GM19438 (cell line): ENCODE measurements around the gene PDIA6.
"Not testable (repeated sequence)": the region's sequence is repeated elsewhere in the genome, so short reads cannot be mapped to it uniquely, and the experiment has no call there.

Source experiments
- ATAC-seq: cut with Tn5 transposase; IDR thresholded peaks from one replicate; pipeline ENCODE4 v1.9.1; 2021; ENCODE audit warnings: low read depth; ENCODE audit not compliant: unreplicated experiment

The PDIA6 gene

GRCh38 chr2:10833021-10833420 lies 20.4 kb upstream of the PDIA6 start:
- ATAC-seq = no peak

- peak; percentile 79 for ATAC-seq
Observed at GRCh38 chr2:10832203-10832936, 19.8 kb upstream of the PDIA6 start.

- no peak for ATAC-seq
Observed at GRCh38 chr2:10831400-10831985, 18.9 kb upstream of the PDIA6 start.

DNA sequence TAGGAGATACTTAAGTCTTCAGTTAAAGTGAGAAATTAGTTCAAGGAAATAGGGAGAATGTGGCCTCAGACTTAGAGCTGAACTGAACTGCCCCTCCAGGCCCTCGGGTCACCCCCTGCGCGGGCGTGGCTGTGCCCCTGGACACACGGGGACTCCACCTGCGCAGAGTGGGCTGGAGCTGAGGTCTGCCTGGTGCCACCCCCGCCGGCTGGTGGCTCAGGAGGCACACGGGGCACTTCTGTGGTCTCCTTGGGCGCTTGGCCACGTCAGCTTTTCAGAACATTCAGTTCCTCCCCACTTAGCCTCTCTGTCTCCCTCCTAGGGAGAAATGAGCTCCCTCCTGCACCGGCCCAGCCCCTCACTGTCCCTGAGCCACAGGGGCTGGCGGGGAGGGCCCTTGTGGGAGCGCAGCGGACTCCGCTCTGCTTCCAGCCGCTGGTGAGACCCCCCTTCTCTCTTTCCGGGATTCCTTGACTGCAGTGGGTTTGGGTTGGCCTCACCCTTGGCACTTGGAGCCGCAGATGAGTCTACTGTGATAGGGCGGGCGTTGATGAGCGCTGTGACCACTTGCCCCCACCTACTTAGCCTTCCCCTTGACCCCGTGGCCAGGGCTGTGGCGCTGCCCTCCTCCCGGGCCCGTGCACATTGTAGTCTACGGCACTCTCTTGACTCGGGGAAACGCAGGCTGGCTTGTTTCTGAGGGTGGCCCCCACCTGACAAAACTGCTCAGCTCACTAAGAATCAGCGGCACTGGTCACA lies 18.2 kb upstream of the PDIA6 start:
- no peak for ATAC-seq

DNA sequence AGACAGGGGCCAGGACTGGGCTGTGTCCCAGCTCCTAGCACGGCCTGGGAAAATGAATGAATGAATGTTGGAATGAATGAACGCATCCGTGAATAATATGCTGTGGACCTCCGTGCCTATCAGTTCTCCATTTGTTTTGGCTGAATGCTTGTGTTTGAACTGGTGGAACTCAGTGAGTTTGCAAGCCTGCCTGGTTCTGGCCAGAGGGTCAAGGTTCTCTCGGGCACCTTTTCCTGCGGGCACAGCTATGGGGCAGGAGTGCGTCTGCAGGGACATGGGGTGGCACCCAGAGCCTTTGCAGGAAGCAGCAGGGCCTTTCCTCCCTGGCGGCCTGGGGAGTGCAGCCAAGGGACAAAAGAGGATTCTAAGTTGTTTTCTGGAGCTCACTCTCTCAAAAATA lies 17.6 kb upstream of the PDIA6 start:
- ATAC-seq = no peak

DNA sequence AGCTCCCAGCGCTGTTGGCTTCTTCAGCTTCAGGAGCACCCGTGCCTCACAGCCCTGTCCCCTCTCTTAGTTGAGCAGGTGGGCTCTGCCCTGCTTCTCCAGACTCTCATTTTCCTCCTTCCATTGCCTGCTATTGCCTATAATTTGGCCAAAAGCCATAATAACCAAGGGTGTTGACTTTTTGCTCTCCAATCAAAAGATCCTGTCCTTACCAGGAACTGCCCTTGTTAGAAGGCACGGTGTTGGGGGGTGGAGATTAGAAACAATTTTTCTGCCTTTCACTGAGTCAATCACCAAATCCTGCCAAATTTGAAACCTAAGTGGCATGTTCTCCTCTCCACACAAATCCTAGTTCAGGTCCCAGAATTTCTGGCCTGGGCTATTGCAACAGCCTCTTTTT lies 16.7 kb upstream of the PDIA6 start:
- no peak for ATAC-seq

GRCh38 chr2:10828346-10828745 lies 15.8 kb upstream of the PDIA6 start:
- no peak for ATAC-seq

DNA sequence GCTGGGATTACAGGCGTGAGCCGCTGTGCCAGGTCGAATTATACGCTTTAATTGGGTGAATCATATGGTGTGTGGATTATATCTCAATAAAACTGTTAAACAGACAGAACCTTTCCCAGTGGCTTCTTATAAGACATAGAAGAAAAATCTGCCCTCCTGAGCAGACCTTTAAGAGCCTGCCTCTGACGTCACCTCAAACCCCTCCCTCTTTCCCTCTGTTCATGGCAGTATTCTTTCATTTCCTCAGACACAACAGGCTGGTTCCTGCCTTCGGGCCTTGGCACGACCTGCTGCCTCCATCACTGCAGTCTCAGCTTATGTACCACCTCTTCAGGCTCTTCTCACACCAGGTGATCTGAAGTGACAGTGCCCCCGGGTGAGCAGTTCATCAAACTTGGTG lies 14.0 kb upstream of the PDIA6 start:
- ATAC-seq = no peak

- no peak for ATAC-seq
Observed at GRCh38 chr2:10826026-10826425, 13.4 kb upstream of the PDIA6 start.

DNA sequence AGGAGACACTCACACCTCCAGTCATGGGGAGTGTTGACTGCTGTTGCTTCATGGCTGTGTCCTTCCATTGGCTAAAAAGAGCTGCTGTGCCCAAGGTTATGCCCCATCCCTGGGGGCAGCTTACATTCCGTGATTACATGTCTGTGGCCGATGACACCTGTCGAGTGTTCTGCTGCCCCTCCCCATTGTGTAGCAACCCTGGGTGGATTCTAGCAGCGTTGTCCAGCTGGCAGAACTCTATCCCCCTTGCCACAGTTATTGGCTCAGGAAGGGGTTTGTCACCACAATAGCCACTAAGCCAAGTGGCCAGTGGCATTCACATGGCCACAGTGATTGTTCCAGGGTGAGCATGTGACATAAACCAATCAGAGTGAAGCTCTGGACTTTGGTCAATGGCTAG lies 11.6 kb upstream of the PDIA6 start:
- no peak for ATAC-seq

DNA sequence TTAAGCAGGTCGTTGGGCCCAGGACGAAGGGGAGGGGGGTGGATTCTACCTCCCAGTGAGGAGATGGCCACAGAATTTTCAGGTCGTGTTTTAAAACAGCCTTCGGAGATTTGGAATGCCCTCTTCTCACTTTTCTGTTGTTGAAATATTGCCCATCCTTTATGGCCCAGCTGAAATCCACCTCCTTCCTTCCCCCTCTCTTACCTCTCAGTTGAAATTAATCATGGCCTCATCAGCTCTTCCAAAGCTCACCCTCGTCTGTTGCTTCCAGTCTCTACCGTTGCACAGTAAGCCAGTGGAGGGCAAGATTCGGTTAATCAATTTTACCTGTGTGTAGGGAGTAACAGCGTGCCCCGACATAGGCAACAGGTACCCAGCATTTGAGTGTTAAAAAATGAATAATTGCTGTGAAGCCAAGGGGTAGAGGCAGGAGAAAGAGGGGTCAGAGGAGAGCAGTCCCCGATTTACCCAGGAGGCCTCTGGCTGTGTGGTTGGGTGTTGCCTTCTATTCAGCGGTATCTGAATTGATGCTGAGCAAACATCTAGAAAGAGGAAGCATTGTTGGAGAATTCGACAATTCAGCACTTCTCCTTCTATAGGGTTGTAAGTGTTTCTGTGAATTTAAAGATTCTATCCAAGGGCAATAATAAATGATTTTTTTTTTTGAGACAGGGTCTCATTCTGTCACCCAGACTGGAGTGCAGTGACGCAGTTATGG lies 8.6 kb upstream of the PDIA6 start:
- ATAC-seq = no peak

DNA sequence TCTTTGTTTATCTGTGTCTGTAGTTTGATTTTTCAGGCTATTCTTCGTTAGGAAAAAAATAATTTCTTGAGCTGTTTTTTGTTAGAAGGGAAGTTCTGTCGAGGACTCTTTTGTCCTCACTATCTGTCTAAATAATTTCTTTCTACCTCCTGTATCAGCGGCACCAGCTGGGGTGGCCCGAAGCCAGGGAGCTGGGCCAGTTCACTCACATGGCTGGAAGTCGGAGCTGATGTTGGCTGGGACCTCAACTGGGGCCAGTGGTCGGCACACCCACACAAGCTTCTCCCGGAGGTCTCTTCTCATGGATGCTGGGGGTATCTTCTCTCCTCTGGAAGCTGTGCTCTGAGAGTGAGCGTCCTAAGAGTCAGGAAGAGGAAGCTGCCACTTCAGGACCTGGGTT lies 8.0 kb upstream of the PDIA6 start:
- no peak for ATAC-seq

DNA sequence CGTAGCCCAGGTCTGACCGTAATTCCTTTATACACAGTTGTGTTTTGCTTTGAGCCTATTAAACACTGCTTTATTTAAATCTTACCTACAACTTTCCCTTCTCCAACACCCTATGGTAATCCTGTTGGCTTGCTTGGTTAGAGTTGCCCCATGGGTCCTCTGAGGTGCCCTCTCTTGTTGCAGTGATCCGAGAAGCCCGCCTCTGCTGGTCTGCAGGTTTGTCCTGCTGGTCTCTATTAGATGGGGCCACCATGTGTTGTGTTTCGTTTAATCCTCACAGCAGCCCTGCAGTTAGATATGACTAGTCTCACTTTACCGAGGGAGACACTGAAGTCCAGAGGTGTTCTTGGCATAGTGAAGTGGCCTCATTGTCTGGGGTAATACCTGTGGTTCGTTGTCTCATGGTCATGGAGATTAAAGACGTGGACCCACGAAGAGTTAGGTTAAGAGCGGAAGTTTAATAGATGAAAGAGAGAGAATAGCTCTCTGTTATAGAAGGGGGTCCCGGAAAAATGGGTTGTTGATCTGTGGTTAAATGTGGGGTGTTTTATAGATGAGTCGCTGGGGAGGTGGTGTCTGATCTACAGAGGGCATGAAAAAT lies 7.2 kb upstream of the PDIA6 start:
- ATAC-seq = no peak

GRCh38 chr2:10818984-10819383 lies 6.4 kb upstream of the PDIA6 start:
- no peak for ATAC-seq

DNA sequence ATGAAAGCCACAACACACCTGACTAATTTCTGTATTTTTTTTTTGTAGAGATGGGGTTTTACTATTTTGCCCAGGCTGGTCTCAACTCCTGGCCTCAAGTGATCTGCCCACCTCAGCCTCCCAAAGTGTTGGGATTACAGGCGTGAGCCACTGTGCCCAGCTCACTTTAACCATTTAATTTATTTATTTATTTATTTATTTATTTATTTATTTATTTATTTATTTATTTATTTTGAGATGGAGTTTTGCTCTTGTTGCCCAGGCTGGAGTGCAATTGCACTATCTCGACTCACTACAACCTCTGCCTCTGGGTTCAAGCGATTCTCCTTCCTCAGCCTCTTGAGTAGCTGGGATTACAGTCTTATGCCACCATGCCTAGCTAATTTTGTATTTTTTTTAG lies 5.7 kb upstream of the PDIA6 start:
- not testable (repeated sequence) for ATAC-seq

DNA sequence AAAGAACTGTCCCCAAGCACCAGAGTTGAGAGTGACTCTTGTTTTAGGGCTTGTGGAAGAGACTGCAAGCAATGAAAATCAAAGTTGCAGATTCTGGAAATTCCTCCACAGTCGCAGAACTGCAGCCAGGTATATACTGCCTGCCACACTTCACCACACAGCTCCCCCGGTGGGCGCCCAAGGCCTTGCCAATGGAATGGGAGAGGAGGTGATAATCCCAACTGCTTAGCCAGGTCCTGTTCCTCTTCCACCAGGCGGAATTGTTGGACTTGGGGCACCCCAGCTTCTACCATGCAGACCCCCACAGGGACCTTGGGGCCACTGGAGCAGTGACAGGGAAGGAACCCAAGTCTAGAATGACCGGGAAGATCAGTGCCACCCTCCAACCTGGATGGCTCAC lies 4.8 kb upstream of the PDIA6 start:
- no peak for ATAC-seq

DNA sequence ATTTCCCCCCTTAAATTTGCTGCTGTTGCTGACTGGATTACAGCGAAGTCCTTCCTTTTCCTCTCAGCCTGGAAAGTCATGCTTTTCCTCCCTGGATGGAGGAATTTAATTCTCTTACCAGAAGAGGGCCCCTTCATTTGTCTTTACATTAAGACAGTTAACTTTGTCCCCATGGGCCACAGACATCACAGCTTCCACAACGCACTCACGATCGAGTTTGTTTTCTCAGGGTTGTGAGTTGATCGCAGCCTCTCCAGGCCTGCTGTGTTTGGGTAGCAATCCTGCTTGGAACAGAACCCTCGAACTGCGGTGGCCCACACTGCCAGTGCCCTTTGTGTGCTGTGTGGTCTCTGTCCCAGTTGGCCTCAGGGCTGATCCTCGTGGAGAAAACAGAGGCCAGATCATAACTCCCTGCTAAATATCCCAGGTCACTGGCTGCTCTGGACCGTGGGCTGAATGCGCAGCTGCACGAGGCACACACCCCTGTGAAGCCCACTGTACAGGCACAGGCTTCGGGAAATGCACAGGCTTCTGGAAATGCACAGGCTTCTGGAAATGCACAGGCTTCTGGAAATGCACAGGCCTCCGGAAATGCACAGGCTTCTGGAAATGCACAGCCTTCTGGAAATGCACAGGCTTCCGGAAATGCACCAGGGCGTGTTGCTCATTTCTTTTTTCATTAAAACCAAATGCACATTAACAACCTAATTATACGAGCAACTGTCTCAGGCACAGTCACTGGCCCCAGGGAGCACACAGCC lies 2.2 kb upstream of the PDIA6 start:
- ATAC-seq = no peak

DNA sequence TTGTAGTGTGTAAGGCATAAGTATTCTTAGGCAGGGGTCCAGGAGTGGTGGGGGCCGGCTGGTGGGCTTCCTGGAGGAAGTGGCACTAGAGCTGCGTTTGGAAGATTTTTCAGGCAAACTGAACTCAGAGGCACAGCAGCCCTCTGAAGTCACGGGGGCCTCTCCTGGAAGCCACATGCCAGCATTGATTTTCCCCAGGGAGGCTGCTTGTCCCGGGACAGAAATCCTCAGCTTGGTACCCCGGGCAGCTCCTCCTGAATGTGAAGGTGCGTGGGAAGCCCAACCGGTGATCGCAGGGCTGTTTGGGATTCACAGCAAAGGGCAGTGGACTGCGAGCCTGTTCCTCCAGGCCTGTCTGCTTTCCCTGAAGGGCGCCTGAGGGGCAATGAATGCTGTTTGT lies 1.6 kb upstream of the PDIA6 start:
- ATAC-seq = no peak

- not testable (repeated sequence) for ATAC-seq
Observed at GRCh38 chr2:10813163-10814138, 866 bp upstream of the PDIA6 start.
